CD14-positive monocyte (primary cell): ENCODE results near the gene SH3RF3. TPM values are rescaled to one million over a fixed set of nuclear protein-coding genes. Genes with fewer than 3 reads are reported as not detected.
A peak's percentile ranks its signal among the peaks of the same experiment; 100 is the strongest.

Experiments used
- DNase-seq, 3 donors: peaks; one replicate each; pipeline ENCODE4 v3.0.0-alpha.2; 2011 to 2022
- H2AFZ ChIP-seq: 2 replicates; pipeline ENCODE4 v1.6.0; 2012; ENCODE audit warnings: mild to moderate bottlenecking, low read depth, low read length, inconsistent platforms; ENCODE audit not compliant: insufficient read depth, poor library complexity, severe bottlenecking
- H3K27ac ChIP-seq, 2 donors: 1 replicate in 1 of 2; 2 replicates in 1 of 2; pipeline ENCODE4 v1.5.1; 2012 to 2013; ENCODE audit warnings: low read length in 2 of 2, control low read depth in 1 of 2, inconsistent platforms in 1 of 2, low read depth in 1 of 2, mild to moderate bottlenecking in 1 of 2
- H3K27me3 ChIP-seq, 2 donors: one replicate each; pipeline versions ENCODE4 v1.6.0 to v1.6.1; 2011 to 2013; ENCODE audit warnings: low read length in 2 of 2; ENCODE audit not compliant: control insufficient read depth in 2 of 2, insufficient read depth in 2 of 2
- H3K36me3 ChIP-seq, 2 donors: replicated peaks in 1 of 2; 1 replicate in 1 of 2; 2 replicates in 1 of 2; pipeline versions ENCODE4 v1.5.1 to v1.6.1; 2012 to 2013; ENCODE audit warnings: low read length in 2 of 2, control low read depth in 1 of 2, inconsistent platforms in 1 of 2, mild to moderate bottlenecking in 1 of 2; ENCODE audit not compliant: insufficient read depth in 2 of 2, control insufficient read depth in 1 of 2
- H3K4me1 ChIP-seq, 2 donors: 1 replicate in 1 of 2; 2 replicates in 1 of 2; pipeline versions ENCODE4 v1.5.1 to v1.6.1; 2012 to 2013; ENCODE audit warnings: low read length in 2 of 2, control low read depth in 1 of 2, inconsistent platforms in 1 of 2, mild to moderate bottlenecking in 1 of 2, moderate library complexity in 1 of 2; ENCODE audit not compliant: insufficient read depth in 2 of 2, control insufficient read depth in 1 of 2
- H3K4me2 ChIP-seq: replicated peaks from 2 replicates; pipeline ENCODE3; 2012; ENCODE audit warnings: low read length, moderate library complexity, mild to moderate bottlenecking; ENCODE audit not compliant: poor library complexity, severe bottlenecking; ENCODE audit errors: extremely low read depth
- H3K4me3 ChIP-seq, 3 experiments: fragments of 200-600 bp in 1 of 3; sonication (generic) in 1 of 3; replicated peaks in 1 of 3; 1 replicate in 2 of 3; 2 replicates in 1 of 3; pipeline ENCODE4 v1.5.1; 2011 to 2013; ENCODE audit warnings: low read length in 3 of 3, mild to moderate bottlenecking in 3 of 3, control low read depth in 2 of 3, low read depth in 2 of 3, inconsistent platforms in 1 of 3, moderate library complexity in 1 of 3
- H3K79me2 ChIP-seq: 2 replicates; pipeline ENCODE4 v1.6.0; 2012; ENCODE audit warnings: mild to moderate bottlenecking, control low read depth, inconsistent platforms, low read length, moderate library complexity; ENCODE audit not compliant: insufficient read depth
- H3K9ac ChIP-seq: 2 replicates; pipeline ENCODE4 v1.6.0; 2017; ENCODE audit warnings: low read length, mild to moderate bottlenecking; ENCODE audit not compliant: insufficient read depth, poor library complexity, severe bottlenecking
- H3K9me3 ChIP-seq, 2 donors: replicated peaks in 1 of 2; 1 replicate in 1 of 2; 2 replicates in 1 of 2; pipeline versions ENCODE4 v1.5.1 to v1.6.1; 2012 to 2013; ENCODE audit warnings: low read length in 2 of 2, control low read depth in 1 of 2; ENCODE audit not compliant: control insufficient read depth in 1 of 2, insufficient read depth in 1 of 2
- H4K20me1 ChIP-seq: 2 replicates; pipeline ENCODE4 v1.6.0; 2012; ENCODE audit warnings: mild to moderate bottlenecking, low read length, control low read depth, moderate library complexity; ENCODE audit not compliant: insufficient read depth
- H3K27ac Mint-ChIP-seq, 7 donors: one replicate each; pipeline ENCODE4 v1.8.0; 2020; ENCODE audit warnings: mild to moderate bottlenecking in 7 of 7, mixed read lengths in 7 of 7, moderate library complexity in 6 of 7, inconsistent platforms in 2 of 7
- H3K27me3 Mint-ChIP-seq, 3 donors: one replicate each; pipeline ENCODE4 v1.8.0; 2021 to 2022; ENCODE audit warnings: low read depth in 3 of 3, mild to moderate bottlenecking in 3 of 3, mixed read lengths in 3 of 3, moderate library complexity in 3 of 3, inconsistent platforms in 1 of 3
- H3K36me3 Mint-ChIP-seq, 2 donors: one replicate each; pipeline ENCODE4 v1.8.0; 2020; ENCODE audit warnings: mixed read lengths in 2 of 2, inconsistent platforms in 1 of 2, mild to moderate bottlenecking in 1 of 2
- H3K4me1 Mint-ChIP-seq: one replicate; pipeline ENCODE4 v1.8.0; 2020; ENCODE audit warnings: mild to moderate bottlenecking, mixed read lengths
- H3K4me3 Mint-ChIP-seq, 2 donors: one replicate each; pipeline ENCODE4 v1.8.0; 2020; ENCODE audit warnings: mild to moderate bottlenecking in 2 of 2, mixed read lengths in 2 of 2, moderate library complexity in 1 of 2
- H3K9me3 Mint-ChIP-seq, 7 donors: one replicate each; pipeline ENCODE4 v1.8.0; 2020 to 2022; ENCODE audit warnings: mixed read lengths in 7 of 7, mild to moderate bottlenecking in 6 of 7, moderate library complexity in 6 of 7, inconsistent platforms in 2 of 7
- WGBS: methylation state at CpG from one replicate; pipeline ENCODE4 v1.1.5; 2013; ENCODE audit warnings: missing lambda C conversion rate; ENCODE audit not compliant: insufficient coverage; 5-methylcytosine and 5-hydroxymethylcytosine counted together
- intact Hi-C, 2 donors: fragments of 100-400 bp; cut with micrococcal nuclease; formaldehyde crosslinking; loops; one replicate each; pipeline versions ENCODE4 v1.15.0 to v1.15.1; 2023
- polyA plus RNA-seq, 3 donors: library from polyadenylated mRNA; depleted of rRNA in 1 of 3; unstranded in 2 of 3; stranded (reverse) in 1 of 3; fragments of 300-500 nt in 2 of 3; fragments of >200 nt in 1 of 3; fragmentation: Illumina TruSeq in 2 of 3; gene quantifications; 1 replicate in 2 of 3; 2 replicates in 1 of 3; pipeline ENCODE4 v1.2.3, GENCODE V29; 2012 to 2021
- TF ChIP-seq, protein P1 (sequence below): fragments of 200-600 bp; IDR thresholded peaks from one replicate; pipeline ENCODE4 v1.8.0; 2022; ENCODE audit warnings: antibody characterized with exemption, mild to moderate bottlenecking

Gene SH3RF3
- polyA plus RNA-seq, 3 donors: 0.25 to 0.75 (median 0.34) TPM

DNA sequence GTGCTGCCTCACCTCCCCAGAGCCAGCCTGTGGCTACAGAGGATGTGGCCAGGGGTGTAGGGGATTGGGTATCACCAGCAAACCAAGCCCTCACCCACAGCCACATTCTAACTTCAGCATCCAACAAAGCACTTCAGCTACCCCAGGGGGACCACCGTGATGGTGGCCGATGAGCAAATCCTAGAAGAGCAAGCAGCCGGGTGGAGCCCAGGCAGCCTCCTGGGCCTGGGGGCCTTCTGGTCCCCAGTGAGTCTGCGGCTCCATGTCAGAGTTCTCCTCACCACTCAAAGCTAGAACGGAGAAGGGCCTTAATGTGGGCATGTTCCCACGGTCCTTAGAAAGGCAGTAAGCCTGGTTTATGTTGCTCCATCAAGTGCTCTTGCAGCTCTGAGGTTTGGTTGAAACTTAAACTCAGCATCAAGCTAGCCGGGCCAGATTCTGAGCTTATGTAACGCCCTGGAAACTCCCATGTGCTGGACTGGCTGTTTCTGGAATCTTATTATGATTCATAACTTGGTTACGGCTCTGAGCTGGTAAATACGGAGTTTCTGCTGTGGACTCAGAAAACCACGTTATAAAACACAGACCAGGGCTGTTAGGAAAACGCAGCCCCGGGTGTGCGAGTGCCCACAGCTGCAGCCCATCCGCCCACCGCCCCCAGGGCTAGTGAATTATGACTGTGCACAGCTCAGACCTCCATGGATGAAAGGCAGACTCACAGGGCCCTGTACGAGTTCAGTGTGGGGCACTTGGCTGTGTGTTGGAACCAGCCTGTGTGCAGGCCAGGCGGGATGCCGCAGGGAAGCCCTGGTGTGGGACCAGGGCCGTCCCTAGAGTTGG is 385.0 kb downstream of the SH3RF3 start:
- no peaks in the 10 kb centered on the region for H3K9me3 ChIP-seq
- H3K4me3 ChIP-seq: no peak overlapping the region
- no peaks in the 10 kb centered on the region for H3K27me3 ChIP-seq
- H3K9ac ChIP-seq: no peak overlapping the region
- no peaks in the 10 kb centered on the region for H3K9me3 Mint-ChIP-seq
- H3K27ac Mint-ChIP-seq: no peak overlapping the region
- no peak for DNase-seq
- peaks cover 2% of the 10 kb centered on the region for H3K4me1 Mint-ChIP-seq
- no peaks in the 10 kb centered on the region for H3K79me2 ChIP-seq
- no peak overlapping the region for H2AFZ ChIP-seq
- no peaks in the 10 kb centered on the region for H3K36me3 ChIP-seq
- intact Hi-C loops: loop anchor here in 1 of 2 donors (5.0 kb wide), 1 partner anchor 657 kb away; no protein-coding TSS in a partner anchor
- no peak overlapping the region for H3K4me2 ChIP-seq
- H3K4me3 Mint-ChIP-seq: no peak overlapping the region
- no peak overlapping the region for H3K27ac ChIP-seq
- H4K20me1 ChIP-seq: no peaks in the 10 kb centered on the region
- no peaks in the 10 kb centered on the region for H3K4me1 ChIP-seq
- TF ChIP-seq, protein P1, sequence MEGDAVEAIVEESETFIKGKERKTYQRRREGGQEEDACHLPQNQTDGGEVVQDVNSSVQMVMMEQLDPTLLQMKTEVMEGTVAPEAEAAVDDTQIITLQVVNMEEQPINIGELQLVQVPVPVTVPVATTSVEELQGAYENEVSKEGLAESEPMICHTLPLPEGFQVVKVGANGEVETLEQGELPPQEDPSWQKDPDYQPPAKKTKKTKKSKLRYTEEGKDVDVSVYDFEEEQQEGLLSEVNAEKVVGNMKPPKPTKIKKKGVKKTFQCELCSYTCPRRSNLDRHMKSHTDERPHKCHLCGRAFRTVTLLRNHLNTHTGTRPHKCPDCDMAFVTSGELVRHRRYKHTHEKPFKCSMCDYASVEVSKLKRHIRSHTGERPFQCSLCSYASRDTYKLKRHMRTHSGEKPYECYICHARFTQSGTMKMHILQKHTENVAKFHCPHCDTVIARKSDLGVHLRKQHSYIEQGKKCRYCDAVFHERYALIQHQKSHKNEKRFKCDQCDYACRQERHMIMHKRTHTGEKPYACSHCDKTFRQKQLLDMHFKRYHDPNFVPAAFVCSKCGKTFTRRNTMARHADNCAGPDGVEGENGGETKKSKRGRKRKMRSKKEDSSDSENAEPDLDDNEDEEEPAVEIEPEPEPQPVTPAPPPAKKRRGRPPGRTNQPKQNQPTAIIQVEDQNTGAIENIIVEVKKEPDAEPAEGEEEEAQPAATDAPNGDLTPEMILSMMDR: no peak
- peaks cover 0 to 4% (median 1%) of the 10 kb centered on the region in 3 donors for H3K27me3 Mint-ChIP-seq
- WGBS: 79% methylated on average over 19 of the region's 20 CpGs
- H3K36me3 Mint-ChIP-seq: no peaks in the 10 kb centered on the region

DNA sequence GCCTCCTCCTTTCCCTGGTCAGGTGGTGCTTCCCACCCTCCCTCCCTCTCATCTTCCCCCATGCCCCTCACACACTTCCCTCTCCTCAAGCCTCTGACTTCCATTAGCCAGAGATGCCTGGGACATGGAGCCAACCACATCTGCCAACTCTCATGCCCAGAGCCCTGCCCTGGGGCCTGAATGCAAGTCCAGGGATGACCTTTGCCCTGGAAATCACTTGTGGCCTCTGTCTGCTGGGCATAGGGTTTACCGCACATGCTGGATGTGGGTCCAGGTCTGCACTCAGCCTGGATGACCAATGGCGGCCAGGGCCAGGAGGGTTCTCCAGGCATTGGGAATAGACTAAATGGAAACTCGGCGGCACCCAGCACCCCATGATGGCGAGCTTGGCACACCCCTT is 385.9 kb downstream of the SH3RF3 start:
- H3K4me1 ChIP-seq: no peaks in the 10 kb centered on the region
- Mint-ChIP-seq H3K27me3 (peaks cover 0 to 4% (median 1%) of the 10 kb centered on the region in 3 donors), H3K9me3 (no peaks in the 10 kb centered on the region), H3K36me3 (no peaks in the 10 kb centered on the region), H3K4me1 (peaks cover 2% of the 10 kb centered on the region), H3K4me3 (no peak overlapping the region), H3K27ac (peak overlapping the region in 1 of 7 donors; percentile 42)
- 97% methylated on average over 5 of the region's 5 CpGs for WGBS
- H3K4me2 ChIP-seq: no peak overlapping the region
- H2AFZ ChIP-seq: no peak overlapping the region
- no peaks in the 10 kb centered on the region for H4K20me1 ChIP-seq
- H3K4me3 ChIP-seq: no peak overlapping the region
- H3K9me3 ChIP-seq: no peaks in the 10 kb centered on the region
- DNase-seq: no peak
- TF ChIP-seq, protein P1: no peak
- no peak overlapping the region for H3K9ac ChIP-seq
- H3K27me3 ChIP-seq: no peaks in the 10 kb centered on the region
- intact Hi-C loops: loop anchor here in 1 of 2 donors (5.0 kb wide), 1 partner anchor 658 kb away; no protein-coding TSS in a partner anchor
- no peaks in the 10 kb centered on the region for H3K36me3 ChIP-seq
- no peak overlapping the region for H3K27ac ChIP-seq
- H3K79me2 ChIP-seq: no peaks in the 10 kb centered on the region
